ENCODE data around the gene SLC2A14. TPM values are rescaled to one million over a fixed set of nuclear protein-coding genes. Genes with fewer than 3 reads are reported as not detected.
"Not testable (repeated sequence)": the region's sequence is repeated elsewhere in the genome, so short reads cannot be mapped to it uniquely, and the experiment has no call there.

Gene SLC2A14
- total RNA-seq, 1 donor from 2014 or later: not detected

GRCh38 chr12:7870335-7870734 is 2.4 kb downstream of the SLC2A14 start:
- no peak for DNase-seq (ENCODE audit: low read depth)

DNA sequence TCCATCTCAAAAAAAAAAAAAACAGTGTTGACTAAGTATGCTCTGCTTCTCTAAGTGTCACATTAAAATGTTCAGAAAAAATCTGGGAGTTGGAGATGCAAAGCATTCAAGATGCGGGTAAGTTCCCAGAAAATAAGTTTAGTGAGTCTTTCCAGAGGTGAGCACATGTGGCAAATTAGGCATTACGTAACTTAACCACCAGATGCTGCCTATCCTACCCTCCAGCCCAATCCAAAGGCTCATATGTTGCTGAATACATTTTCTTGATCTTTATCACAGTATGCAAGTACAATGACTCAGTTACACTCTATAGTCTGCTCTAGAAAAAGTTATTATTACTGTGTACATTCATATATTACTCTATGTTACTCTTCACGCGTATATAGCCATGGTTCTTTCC is 3.6 kb downstream of the SLC2A14 start:
- no peak for DNase-seq (ENCODE audit: low read depth)

DNA sequence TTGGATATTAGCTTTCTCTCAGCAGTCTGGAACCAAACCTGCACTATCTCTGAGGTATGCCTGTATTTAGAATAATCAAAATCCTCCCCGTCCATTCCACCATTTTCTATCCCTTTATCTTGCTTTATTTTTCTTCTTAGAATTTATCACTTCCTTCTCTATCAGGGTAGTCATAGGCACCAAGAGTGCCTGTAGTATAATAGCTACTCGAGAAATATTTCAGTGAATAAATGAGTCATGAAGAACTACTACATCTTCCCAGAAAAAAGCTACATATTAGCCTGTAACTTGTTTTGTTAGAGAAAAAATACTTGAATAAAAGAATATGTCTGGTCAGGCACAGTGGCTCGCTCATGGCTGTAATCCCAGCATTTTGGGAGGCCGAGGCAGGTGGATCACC is 4.3 kb downstream of the SLC2A14 start:
- DNase-seq (ENCODE audit: low read depth): no peak

DNA sequence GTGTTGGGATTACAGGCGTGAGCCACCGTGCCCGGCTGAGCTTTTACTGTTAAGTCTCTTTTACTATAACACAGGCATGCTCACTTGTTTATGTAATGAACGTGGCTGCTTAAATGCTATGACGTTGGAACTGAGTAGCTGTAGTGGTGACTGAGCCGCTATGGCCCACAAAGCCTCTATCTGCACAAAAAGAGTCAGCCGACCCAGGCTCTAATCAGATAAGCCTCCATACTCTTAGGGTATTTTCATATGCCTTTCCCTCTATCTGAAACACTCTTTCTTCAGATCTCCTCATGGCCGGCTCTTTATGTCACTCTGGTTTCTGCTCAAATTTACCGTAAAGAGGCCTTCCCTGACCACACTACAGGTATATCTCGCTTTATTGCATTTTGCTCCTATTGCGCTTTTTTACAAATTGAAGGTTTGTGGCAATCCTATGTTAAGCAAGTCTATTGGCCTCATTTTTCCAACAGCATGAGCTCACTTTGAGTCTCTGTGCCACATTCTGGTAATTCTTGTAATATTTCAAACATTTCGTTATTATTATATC is 8.0 kb downstream of the SLC2A14 start:
- DNase-seq (ENCODE audit: low read depth): no peak

DNA sequence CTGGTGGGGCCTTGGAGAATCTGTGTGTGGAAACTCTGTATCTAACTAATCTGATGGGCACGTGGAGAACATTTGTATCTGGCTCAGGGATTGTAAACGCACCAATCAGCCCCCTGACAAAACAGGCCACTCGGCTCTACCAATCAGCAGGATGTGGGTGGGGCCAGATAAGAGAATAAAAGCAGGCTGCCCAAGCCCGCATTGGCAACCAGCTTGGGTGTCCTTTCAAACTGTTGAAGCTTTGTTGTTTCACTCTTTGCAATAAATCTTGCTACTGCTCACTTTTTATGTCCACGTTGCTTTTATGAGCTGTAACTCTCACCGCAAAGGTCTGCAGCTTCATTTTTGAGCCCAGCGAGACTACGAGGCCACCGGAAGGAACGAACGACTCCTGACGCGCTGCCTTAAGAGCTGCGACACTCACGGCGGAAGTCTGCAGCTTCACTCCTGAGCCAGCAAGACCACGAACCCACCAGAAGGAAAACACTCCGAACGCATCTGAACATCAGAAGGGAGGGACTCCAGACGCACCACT is 9.8 kb downstream of the SLC2A14 start:
- DNase-seq (ENCODE audit: low read depth): not testable (repeated sequence)

GRCh38 chr12:7862301-7862700 is 10.4 kb downstream of the SLC2A14 start:
- DNase-seq (ENCODE audit: low read depth): not testable (repeated sequence)

DNA sequence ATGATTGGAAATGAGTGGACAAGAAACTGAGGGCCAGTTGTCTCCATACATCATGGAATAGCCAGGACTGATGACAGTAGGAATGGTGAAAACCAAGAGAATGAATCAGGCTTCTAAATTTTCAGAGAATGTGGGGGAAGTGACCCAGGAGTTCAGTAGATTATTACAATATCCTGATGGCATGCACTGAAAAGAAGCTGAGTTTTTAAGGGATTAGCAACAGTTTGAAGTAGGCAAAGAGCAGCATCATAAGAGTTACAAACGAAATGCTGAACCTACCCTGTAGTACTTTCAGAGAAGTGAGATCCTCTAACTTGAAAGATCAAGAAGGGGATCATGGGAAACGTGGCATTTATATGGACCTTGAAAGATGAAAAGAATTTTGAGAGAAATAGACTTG is 13.2 kb downstream of the SLC2A14 start:
- DNase-seq (ENCODE audit: low read depth): peak; percentile 77

- no peak for DNase-seq (ENCODE audit: low read depth)
Measured at GRCh38 chr12:7857971-7858370, 14.7 kb downstream of the SLC2A14 start.

DNA sequence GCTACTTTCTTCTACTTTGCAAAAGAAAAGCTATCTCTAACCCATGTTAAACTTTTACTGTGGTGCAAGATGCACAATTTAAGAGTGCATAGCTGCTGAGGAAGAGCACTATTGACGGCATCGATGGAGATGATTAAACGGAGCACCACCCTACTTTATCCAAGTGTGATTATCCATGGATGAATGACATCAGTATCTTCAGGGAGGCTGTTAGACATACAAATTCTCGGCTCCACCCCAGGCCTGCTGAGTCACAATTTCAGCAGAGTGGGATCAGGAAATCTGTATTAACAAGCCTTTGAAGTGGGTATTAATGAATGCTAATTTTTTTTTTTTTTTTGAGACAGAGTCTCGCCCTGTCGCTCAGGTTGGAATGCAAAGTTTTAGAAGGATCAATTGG is 16.2 kb downstream of the SLC2A14 start:
- no peak for DNase-seq (ENCODE audit: low read depth)

- DNase-seq (ENCODE audit: low read depth): no peak
Measured at GRCh38 chr12:7853557-7853956, 19.2 kb downstream of the SLC2A14 start.

GRCh38 chr12:7851622-7852081 is 21.1 kb downstream of the SLC2A14 start:
- not testable (repeated sequence) for DNase-seq (ENCODE audit: low read depth)

DNA sequence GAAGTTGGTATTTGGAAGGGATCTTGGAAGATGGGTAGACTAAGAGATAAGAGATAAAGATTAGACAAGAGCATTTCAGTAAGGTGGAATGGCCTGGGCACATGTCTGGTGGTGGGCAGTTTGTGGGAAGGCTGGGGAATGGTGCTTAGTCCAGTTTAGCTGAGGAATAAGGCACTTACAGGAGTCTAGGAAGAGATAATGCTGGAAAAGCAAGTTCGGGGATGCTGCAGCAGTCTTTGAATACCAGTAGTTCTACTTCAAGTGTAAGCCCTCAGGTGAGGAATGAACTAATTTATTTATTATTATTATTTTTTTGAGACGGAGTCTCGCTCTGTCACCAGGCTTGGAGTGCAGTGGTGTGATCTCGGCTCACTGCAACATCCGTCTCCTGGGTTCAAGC is 22.6 kb downstream of the SLC2A14 start:
- not testable (repeated sequence) for DNase-seq (ENCODE audit: low read depth)

GRCh38 chr12:7848098-7848422 is 24.7 kb downstream of the SLC2A14 start:
- DNase-seq (ENCODE audit: low read depth): not testable (repeated sequence)

GRCh38 chr12:7847226-7848097 is 25.3 kb downstream of the SLC2A14 start:
- DNase-seq (ENCODE audit: low read depth): peak; percentile 18

DNA sequence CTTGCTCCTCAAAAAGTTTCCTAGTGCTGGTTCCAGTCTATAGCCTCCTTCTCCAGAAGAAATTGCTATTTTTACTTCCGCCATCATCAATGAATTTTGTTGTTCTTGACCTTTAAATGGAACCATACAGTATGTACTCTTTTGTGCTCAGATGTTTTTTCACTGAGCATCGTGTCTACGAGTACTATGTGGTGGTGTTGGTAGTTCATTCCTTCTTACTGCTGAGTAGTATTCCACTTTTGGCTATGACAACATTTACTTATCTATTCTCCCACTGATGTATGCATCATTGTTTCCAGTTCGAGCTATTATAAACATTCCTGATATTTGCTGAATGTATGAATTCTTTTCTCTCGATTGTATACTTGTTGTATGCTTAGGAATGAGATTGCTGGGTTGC is 28.6 kb downstream of the SLC2A14 start:
- DNase-seq (ENCODE audit: low read depth): no peak

GRCh38 chr12:7843583-7843982 is 29.1 kb downstream of the SLC2A14 start:
- not testable (repeated sequence) for DNase-seq (ENCODE audit: low read depth)

DNA sequence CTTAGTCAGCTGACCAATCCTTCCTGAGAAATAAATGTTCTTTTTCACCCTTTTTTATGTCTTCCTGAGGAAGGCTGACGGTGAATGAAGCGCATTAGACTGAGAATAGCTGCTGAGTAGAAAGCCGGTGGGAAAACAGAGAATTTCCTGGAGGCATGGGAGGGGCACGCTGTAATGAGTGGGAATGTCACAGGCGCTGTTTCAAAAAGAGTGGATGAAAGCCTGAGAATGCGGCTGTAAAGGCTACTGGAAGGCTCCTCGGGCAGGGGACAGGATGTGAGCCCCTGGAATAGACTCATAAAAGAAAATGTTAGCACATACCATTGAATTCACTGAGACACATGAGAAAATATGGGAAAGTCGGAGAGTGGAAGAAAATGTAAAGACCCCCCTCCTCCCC is 29.6 kb downstream of the SLC2A14 start:
- DNase-seq (ENCODE audit: low read depth): not testable (repeated sequence)

DNA sequence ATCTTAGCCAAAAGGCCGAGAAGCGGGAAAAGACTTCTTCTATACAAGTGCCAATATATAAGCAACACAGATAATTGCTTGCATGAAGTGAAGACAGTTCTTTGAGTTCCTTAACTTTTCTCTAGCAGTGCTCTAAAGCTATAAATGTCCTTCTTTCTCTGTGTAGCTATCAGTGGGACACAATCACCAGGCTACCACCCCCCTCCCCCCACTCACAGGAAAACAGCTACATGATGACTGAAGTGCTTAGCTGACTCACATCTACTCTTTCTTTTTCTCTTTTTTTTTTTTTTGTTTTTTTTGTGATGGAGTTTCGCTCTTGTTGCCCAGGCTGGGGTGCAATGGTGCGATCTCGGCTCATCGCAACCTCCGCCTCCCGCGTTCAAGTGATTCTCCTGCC is 30.3 kb downstream of the SLC2A14 start:
- not testable (repeated sequence) for DNase-seq (ENCODE audit: low read depth)

GRCh38 chr12:7839848-7840247 is 32.9 kb downstream of the SLC2A14 start:
- not testable (repeated sequence) for DNase-seq (ENCODE audit: low read depth)

DNA sequence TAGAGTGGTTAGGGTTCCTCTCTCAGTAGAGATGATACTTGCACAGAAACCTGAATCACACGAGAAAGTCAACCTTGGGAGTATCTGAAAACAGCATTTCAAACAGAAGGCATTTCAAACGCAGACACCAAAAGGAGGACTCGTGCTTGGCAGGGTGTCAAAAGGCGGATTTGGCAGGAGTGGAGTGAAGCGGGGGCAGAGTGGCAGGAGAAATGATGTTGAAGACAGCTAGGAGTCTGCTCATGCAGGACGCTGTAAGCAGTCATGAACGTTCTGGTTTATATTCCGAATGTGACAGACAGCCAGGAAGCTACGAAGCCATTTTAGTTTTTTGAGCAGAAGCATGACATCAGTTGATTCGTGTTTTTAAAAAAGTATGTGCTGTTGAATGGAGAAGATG is 33.5 kb downstream of the SLC2A14 start:
- DNase-seq (ENCODE audit: low read depth): peak; percentile 39

DNA sequence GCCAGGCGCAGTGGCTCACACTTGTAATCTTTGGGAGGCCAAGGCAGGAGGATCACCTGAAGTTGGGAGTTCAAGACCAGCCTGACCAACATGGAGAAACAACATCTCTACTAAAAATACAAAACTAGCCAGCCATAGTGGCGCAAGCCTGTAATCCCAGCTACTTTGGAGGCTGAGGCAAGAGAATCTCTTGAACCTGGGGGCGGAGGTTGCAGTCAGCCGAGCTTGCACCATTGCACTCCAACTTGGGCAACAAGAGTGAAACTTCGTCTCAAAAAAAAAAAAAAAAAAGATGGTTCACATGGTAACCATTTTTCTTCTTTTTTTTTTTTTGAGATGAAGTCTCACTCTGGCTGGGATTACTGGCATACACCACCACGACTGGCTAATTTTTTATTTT is 35.3 kb downstream of the SLC2A14 start:
- no peak for DNase-seq (ENCODE audit: low read depth)

GRCh38 chr12:7835766-7836165 is 36.9 kb downstream of the SLC2A14 start:
- DNase-seq (ENCODE audit: low read depth): no peak

GRCh38 chr12:7835116-7835515 is 37.6 kb downstream of the SLC2A14 start:
- no peak for DNase-seq (ENCODE audit: low read depth)
